Small intestine (tissue), 7 donors: ENCODE measurements around the gene LIMS2. TPM values are rescaled to one million over a fixed set of nuclear protein-coding genes. Genes with fewer than 3 reads are reported as not detected.

Experiments
- DNase-seq, 2 donors: peaks; one replicate each; pipeline versions ENCODE4 v3.0.0 to v3.0.0-alpha.2; 2013
- FAIRE-seq: peaks from 2 replicates; lab custom pipeline; 2012; peaks lifted over from hg19 to GRCh38; lab: Jason Lieb, UNC
- H3K27ac ChIP-seq, 3 donors: one replicate each; pipeline ENCODE4 v1.5.1; 2013; ENCODE audit warnings: low read length in 2 of 3, mild to moderate bottlenecking in 2 of 3, control low read depth in 1 of 3, inconsistent platforms in 1 of 3, low read depth in 1 of 3, moderate library complexity in 1 of 3
- H3K27me3 ChIP-seq, 3 donors: one replicate each; pipeline ENCODE4 v1.6.1; 2013; ENCODE audit warnings: low read length in 3 of 3, inconsistent platforms in 1 of 3; ENCODE audit not compliant: control insufficient read depth in 3 of 3, insufficient read depth in 3 of 3
- H3K36me3 ChIP-seq, 3 donors: one replicate each; pipeline ENCODE4 v1.6.1; 2013; ENCODE audit warnings: low read length in 3 of 3, inconsistent platforms in 1 of 3, low read depth in 1 of 3, mild to moderate bottlenecking in 1 of 3, moderate library complexity in 1 of 3; ENCODE audit not compliant: control insufficient read depth in 3 of 3, insufficient read depth in 2 of 3
- H3K4me1 ChIP-seq, 3 donors: one replicate each; pipeline ENCODE4 v1.6.1; 2013; ENCODE audit warnings: low read length in 2 of 3, inconsistent platforms in 1 of 3, low read depth in 1 of 3, mild to moderate bottlenecking in 1 of 3, moderate library complexity in 1 of 3; ENCODE audit not compliant: control insufficient read depth in 3 of 3, insufficient read depth in 2 of 3
- H3K4me3 ChIP-seq, 3 donors: one replicate each; pipeline ENCODE4 v1.5.1; 2013; ENCODE audit warnings: low read length in 3 of 3, control low read depth in 1 of 3, inconsistent platforms in 1 of 3, low read depth in 1 of 3, mild to moderate bottlenecking in 1 of 3, moderate library complexity in 1 of 3
- H3K9me3 ChIP-seq, 2 donors: one replicate each; pipeline ENCODE4 v1.6.1; 2013; ENCODE audit warnings: low read depth in 1 of 2, low read length in 1 of 2; ENCODE audit not compliant: control insufficient read depth in 2 of 2, insufficient read depth in 1 of 2
- WGBS, 3 donors: extraction: QIAGEN DNeasy Blood & Tissue Kit; methylation state at CpG; one replicate each; pipeline ENCODE4 v1.1.7; 2013; 5-methylcytosine and 5-hydroxymethylcytosine counted together
- polyA plus RNA-seq, 4 donors: library from polyadenylated mRNA; stranded (reverse) in 3 of 4; unstranded in 1 of 4; fragments of 200-250 nt in 3 of 4; fragments of 120-200 nt in 1 of 4; gene quantifications; one replicate each; pipeline versions ENCODE4 v1.2.1 to v1.2.3, GENCODE V29; 2013
- donor health status: healthy with polysubstance abuse.
- donor health status: control.
- donor health status: control.
- donor health status: Bipolar disorder and iron deficiency.
- donor health status: healthy.

The LIMS2 gene
- polyA plus RNA-seq, 4 donors: 2.2 to 39.5 (median 8.6) TPM

GRCh38 chr2:127665267-127665893 is 9.9 kb downstream of the LIMS2 start:
- Histone ChIP-seq H3K4me3 (no peak overlapping the region), H3K27me3 (peaks cover 0 to 43% (median 9%) of the 10 kb centered on the region in 3 donors), H3K36me3 (no peaks in the 10 kb centered on the region), H3K9me3 (peaks cover 0 to 2% of the 10 kb centered on the region in 2 donors), H3K4me1 (peaks cover 0 to 2% (median 0%) of the 10 kb centered on the region in 3 donors), H3K27ac (peak overlapping the region in 1 of 3 donors; percentile 50)
- FAIRE-seq (no peak), DNase-seq (no peak)
- WGBS, 3 donors: 86 to 87% (median 86%) methylated on average over 8 of the region's 8 CpGs

GRCh38 chr2:127664895-127665225 is 10.5 kb downstream of the LIMS2 start:
- H3K9me3 ChIP-seq: peaks cover 0 to 2% of the 10 kb centered on the region in 2 donors
- H3K4me3 ChIP-seq: no peak overlapping the region
- DNase-seq (no peak), FAIRE-seq (no peak)
- peaks cover 0 to 2% (median 0%) of the 10 kb centered on the region in 3 donors for H3K4me1 ChIP-seq
- WGBS, 3 donors: 87 to 93% (median 87%) methylated on average over 6 of the region's 6 CpGs
- H3K27me3 ChIP-seq: peaks cover 0 to 43% (median 9%) of the 10 kb centered on the region in 3 donors
- H3K36me3 ChIP-seq: no peaks in the 10 kb centered on the region
- H3K27ac ChIP-seq: peak overlapping the region in 1 of 3 donors; percentile 50

GRCh38 chr2:127664065-127664894 is 11.1 kb downstream of the LIMS2 start:
- Histone ChIP-seq H3K36me3 (no peaks in the 10 kb centered on the region), H3K9me3 (peaks cover 0 to 2% of the 10 kb centered on the region in 2 donors), H3K4me1 (peaks cover 0 to 2% (median 0%) of the 10 kb centered on the region in 3 donors), H3K27me3 (peaks cover 0 to 43% (median 9%) of the 10 kb centered on the region in 3 donors), H3K27ac (peak overlapping the region in 1 of 3 donors; percentile 50), H3K4me3 (peak overlapping the region in 1 of 3 donors; percentile 22)
- no peak for FAIRE-seq
- WGBS, 3 donors: 14 to 20% (median 18%) methylated on average over 57 to 69 of the region's 69 CpGs
- peak in 1 of 2 donors; percentile 36 for DNase-seq

GRCh38 chr2:127663566-127664064 is 11.7 kb downstream of the LIMS2 start:
- FAIRE-seq (no peak), DNase-seq (no peak)
- no peaks in the 10 kb centered on the region for H3K36me3 ChIP-seq
- no peak overlapping the region for H3K4me3 ChIP-seq
- WGBS, 3 donors: 66 to 75% (median 70%) methylated on average over 6 of the region's 6 CpGs
- peaks cover 0 to 43% (median 6%) of the 10 kb centered on the region in 3 donors for H3K27me3 ChIP-seq
- H3K27ac ChIP-seq: peak overlapping the region in 1 of 3 donors; percentile 33
- H3K9me3 ChIP-seq: peaks cover 0 to 2% of the 10 kb centered on the region in 2 donors
- peaks cover 0 to 2% (median 0%) of the 10 kb centered on the region in 3 donors for H3K4me1 ChIP-seq

GRCh38 chr2:127662937-127663565 is 12.3 kb downstream of the LIMS2 start:
- Histone ChIP-seq H3K9me3 (no peaks in the 10 kb centered on the region), H3K27ac (peak overlapping the region in 1 of 3 donors; percentile 33), H3K36me3 (no peaks in the 10 kb centered on the region), H3K4me1 (peaks cover 0 to 2% (median 0%) of the 10 kb centered on the region in 3 donors), H3K27me3 (peaks cover 0 to 43% (median 6%) of the 10 kb centered on the region in 3 donors), H3K4me3 (no peak overlapping the region)
- 76 to 86% (median 77%) methylated on average over 9 of the region's 9 CpGs for WGBS, 3 donors
- DNase-seq: no peak
- no peak for FAIRE-seq

- peaks cover 0 to 42% (median 6%) of the 10 kb centered on the region in 3 donors for H3K27me3 ChIP-seq
- WGBS, 3 donors: 31 to 49% (median 33%) methylated on average over 9 of the region's 9 CpGs
- DNase-seq (no peak), FAIRE-seq (no peak)
- H3K4me3 ChIP-seq: no peak overlapping the region
- no peaks in the 10 kb centered on the region for H3K9me3 ChIP-seq
- peak overlapping the region in 1 of 3 donors; percentile 43 for H3K27ac ChIP-seq
- H3K4me1 ChIP-seq: peaks cover 0 to 2% (median 0%) of the 10 kb centered on the region in 3 donors
- no peaks in the 10 kb centered on the region for H3K36me3 ChIP-seq
Observed at GRCh38 chr2:127661949-127662510, 13.3 kb downstream of the LIMS2 start.

GRCh38 chr2:127661072-127661649 is 14.2 kb downstream of the LIMS2 start:
- H3K27me3 ChIP-seq: peaks cover 0 to 36% (median 6%) of the 10 kb centered on the region in 3 donors
- FAIRE-seq (no peak), DNase-seq (no peak)
- peaks cover 0 to 2% (median 0%) of the 10 kb centered on the region in 3 donors for H3K4me1 ChIP-seq
- no peaks in the 10 kb centered on the region for H3K9me3 ChIP-seq
- WGBS, 3 donors: 85 to 89% (median 85%) methylated on average over 14 of the region's 14 CpGs
- H3K27ac ChIP-seq: peak overlapping the region in 1 of 3 donors; percentile 43
- no peak overlapping the region for H3K4me3 ChIP-seq
- H3K36me3 ChIP-seq: no peaks in the 10 kb centered on the region
